ENCODE measurements around the gene PRDX2. TPM values are rescaled to one million over a fixed set of nuclear protein-coding genes. Genes with fewer than 3 reads are reported as not detected.

The PRDX2 gene
- total RNA-seq, 3 donors from 2014 or later: 225 to 266 (median 256) TPM

- Histone ChIP-seq H3K36me3 (ENCODE audit: low read depth) (no peaks in the 10 kb centered on the region), H3K4me3 (peak overlapping the region; percentile 9), H3K4me1 (ENCODE audit: low read depth) (peaks cover 58% of the 10 kb centered on the region), H3K9me3 (no peaks in the 10 kb centered on the region)
- ATAC-seq: no peak
- intact Hi-C loops (cut with DNase I, micrococcal nuclease): no loop called here
- TF ChIP-seq, protein P1, sequence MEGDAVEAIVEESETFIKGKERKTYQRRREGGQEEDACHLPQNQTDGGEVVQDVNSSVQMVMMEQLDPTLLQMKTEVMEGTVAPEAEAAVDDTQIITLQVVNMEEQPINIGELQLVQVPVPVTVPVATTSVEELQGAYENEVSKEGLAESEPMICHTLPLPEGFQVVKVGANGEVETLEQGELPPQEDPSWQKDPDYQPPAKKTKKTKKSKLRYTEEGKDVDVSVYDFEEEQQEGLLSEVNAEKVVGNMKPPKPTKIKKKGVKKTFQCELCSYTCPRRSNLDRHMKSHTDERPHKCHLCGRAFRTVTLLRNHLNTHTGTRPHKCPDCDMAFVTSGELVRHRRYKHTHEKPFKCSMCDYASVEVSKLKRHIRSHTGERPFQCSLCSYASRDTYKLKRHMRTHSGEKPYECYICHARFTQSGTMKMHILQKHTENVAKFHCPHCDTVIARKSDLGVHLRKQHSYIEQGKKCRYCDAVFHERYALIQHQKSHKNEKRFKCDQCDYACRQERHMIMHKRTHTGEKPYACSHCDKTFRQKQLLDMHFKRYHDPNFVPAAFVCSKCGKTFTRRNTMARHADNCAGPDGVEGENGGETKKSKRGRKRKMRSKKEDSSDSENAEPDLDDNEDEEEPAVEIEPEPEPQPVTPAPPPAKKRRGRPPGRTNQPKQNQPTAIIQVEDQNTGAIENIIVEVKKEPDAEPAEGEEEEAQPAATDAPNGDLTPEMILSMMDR (IDR thresholded peaks at IDR 0.05): no peak
- DNase-seq: no peak
Measured at GRCh38 chr19:12782174-12782423, 19.5 kb downstream of the PRDX2 start.

- no peak for ATAC-seq
- no peak overlapping the region for H3K4me3 ChIP-seq
- no peaks in the 10 kb centered on the region for H3K9me3 ChIP-seq
- TF ChIP-seq, protein P1 (IDR thresholded peaks at IDR 0.05): no peak
- DNase-seq: peak; percentile 52 to 77 (median 59)
- H3K4me1 ChIP-seq (ENCODE audit: low read depth): peaks cover 46% of the 10 kb centered on the region
- intact Hi-C loops (cut with DNase I, micrococcal nuclease): no loop called here
- H3K36me3 ChIP-seq (ENCODE audit: low read depth): no peaks in the 10 kb centered on the region
Measured at GRCh38 chr19:12779162-12779993, 22.2 kb downstream of the PRDX2 start.

GRCh38 chr19:12778905-12779161 is 22.8 kb downstream of the PRDX2 start:
- Histone ChIP-seq H3K4me3 (no peak overlapping the region), H3K9me3 (no peaks in the 10 kb centered on the region), H3K4me1 (ENCODE audit: low read depth) (peaks cover 46% of the 10 kb centered on the region), H3K36me3 (ENCODE audit: low read depth) (no peaks in the 10 kb centered on the region)
- intact Hi-C loops (cut with DNase I, micrococcal nuclease): no loop called here
- DNase-seq (no peak), ATAC-seq (no peak)
- TF ChIP-seq, protein P1 (IDR thresholded peaks at IDR 0.05): no peak

GRCh38 chr19:12778017-12778904 is 23.3 kb downstream of the PRDX2 start:
- H3K4me1 ChIP-seq (ENCODE audit: low read depth): peaks cover 43% of the 10 kb centered on the region
- DNase-seq: peak; percentile 74 to 86 (median 79)
- intact Hi-C loops (cut with DNase I, micrococcal nuclease): no loop called here
- ATAC-seq: peak; percentile 12
- no peaks in the 10 kb centered on the region for H3K9me3 ChIP-seq
- TF ChIP-seq, protein P1 (IDR thresholded peaks at IDR 0.05): no peak
- peak overlapping the region; percentile 24 for H3K4me3 ChIP-seq
- no peaks in the 10 kb centered on the region for H3K36me3 ChIP-seq (ENCODE audit: low read depth)

DNA sequence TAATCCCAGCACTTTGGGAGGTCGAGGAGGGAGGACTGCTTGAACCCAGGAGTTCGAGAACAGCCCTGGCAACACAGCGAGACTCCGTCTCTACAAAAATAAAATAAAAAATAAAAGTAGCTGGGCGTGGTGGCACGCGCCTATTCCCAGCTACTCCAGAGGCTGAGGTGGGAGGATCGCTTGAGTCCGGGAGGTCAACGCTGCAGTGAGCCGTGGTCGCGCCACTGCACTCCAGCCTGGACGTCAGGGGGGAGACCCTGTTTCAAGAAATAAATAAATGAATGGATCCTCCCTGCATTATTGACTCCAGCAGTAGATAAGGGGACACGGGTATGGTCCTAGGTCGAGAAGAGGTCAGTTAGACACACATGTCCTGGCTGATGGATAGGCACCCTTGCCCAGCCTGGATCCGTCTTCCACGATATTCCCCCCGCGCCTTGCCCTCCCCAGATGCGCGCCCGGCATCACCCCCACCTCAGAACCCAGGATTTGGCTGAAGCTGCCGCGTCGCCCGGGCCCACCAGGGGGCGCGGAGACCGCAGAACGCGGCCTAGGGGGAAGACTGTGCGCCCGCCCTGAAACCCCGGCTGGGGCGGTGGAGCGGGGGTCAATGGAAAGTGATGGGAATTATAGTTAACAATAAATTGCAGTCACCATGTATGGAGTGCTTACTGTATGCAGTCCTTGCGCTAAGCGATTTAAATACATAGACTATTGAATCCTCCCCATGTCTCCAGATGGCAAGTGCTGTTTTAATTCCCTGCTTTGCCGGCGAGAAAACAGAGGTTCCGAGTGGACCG is 24.2 kb downstream of the PRDX2 start:
- TF ChIP-seq, protein P1 (IDR thresholded peaks at IDR 0.05): peak; percentile 96
- ATAC-seq (peak; percentile 49), DNase-seq (peak; percentile 87 to 92 (median 88))
- no peaks in the 10 kb centered on the region for H3K36me3 ChIP-seq (ENCODE audit: low read depth)
- no peaks in the 10 kb centered on the region for H3K9me3 ChIP-seq
- intact Hi-C loops (cut with DNase I, micrococcal nuclease): loop anchor here in 1 of 2 donors (2.0 kb wide), 1 partner anchor 19 kb away; no protein-coding TSS in a partner anchor
- H3K4me1 ChIP-seq (ENCODE audit: low read depth): peaks cover 38% of the 10 kb centered on the region
- H3K4me3 ChIP-seq: peak overlapping the region; percentile 24
